HG02610 (cell line): ENCODE results near the gene CDC14B.
"Not testable (repeated sequence)": the region's sequence is repeated elsewhere in the genome, so short reads cannot be mapped to it uniquely, and the experiment has no call there.

Experiments
- ATAC-seq: cut with Tn5 transposase; IDR thresholded peaks from one replicate; pipeline ENCODE4 v1.9.1; 2021; ENCODE audit warnings: mild to moderate bottlenecking, moderate library complexity; ENCODE audit not compliant: unreplicated experiment

Gene CDC14B

GRCh38 chr9:96587338-96588315, 32.0 kb downstream of the CDC14B start:
- no peak for ATAC-seq

GRCh38 chr9:96585426-96585825, 34.2 kb downstream of the CDC14B start:
- ATAC-seq, result no peak

GRCh38 chr9:96582199-96582598, 37.4 kb downstream of the CDC14B start:
- not testable (repeated sequence) for ATAC-seq

GRCh38 chr9:96581786-96582185, 37.9 kb downstream of the CDC14B start:
- ATAC-seq, result no peak

GRCh38 chr9:96581301-96581700, 38.3 kb downstream of the CDC14B start:
- no peak for ATAC-seq

DNA sequence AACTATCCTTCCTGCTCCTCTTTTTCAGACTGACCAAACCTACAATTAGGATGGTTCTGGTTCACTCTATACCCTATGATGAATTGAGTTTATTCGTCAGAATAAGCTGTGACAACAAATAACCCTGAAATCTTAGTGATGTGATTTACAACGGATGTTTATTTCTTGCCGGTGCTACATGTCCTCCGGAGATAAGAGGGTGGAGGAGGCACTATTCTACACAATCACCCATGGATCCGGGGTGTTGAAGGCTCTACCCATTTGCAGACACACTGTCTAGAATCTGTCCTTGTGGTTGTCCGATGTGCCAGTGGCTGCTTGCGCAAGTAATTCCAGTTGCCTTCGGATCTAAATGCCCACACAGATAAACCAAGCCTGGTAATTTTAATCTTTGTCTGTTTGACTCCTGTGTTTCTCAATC, 44.7 kb downstream of the CDC14B start:
- no peak for ATAC-seq

DNA sequence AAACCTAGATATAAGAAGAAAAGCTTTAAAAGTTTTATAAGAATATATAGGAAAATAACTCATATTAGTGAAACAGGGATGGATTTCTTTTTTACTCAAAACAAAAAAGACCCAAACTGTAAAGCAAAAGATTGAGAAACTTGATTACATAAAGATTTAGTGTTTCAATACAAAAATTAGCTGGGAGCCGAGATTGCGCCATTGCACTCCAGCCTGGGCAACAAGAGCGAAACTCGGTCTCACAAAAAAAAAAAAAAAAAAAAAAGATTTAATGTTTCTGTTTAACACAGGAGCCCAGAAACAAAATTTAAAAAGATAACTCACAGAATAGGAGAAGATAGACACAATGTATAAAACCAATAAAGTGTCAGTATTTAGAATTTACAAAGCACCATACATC, 45.2 kb downstream of the CDC14B start:
- ATAC-seq, result no peak

DNA sequence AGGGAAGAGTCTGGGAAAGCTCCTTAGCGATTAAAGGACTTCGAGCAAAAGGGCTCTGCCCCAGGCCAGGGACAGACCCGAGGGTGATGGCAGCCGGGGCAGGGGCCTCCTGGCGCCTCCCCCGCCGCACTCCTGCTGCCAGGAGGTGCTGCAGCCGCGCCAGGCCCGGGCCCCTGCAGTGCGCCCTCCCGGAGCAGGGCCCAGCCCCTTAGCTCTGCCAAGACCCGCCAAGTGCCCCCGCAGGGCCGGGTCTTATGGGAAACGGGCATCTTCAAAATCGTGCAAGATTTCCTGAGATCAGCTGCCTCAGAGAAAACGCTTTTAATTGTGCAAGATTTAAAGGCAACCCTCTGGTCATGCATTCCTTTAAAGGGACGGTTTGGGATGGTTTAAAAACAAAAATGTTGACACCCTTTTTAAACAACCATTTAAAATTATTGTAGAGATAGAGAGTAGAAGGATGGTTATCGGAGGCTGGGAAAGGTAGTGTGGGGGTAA, 52.4 kb downstream of the CDC14B start:
- ATAC-seq, result peak; percentile 42

DNA sequence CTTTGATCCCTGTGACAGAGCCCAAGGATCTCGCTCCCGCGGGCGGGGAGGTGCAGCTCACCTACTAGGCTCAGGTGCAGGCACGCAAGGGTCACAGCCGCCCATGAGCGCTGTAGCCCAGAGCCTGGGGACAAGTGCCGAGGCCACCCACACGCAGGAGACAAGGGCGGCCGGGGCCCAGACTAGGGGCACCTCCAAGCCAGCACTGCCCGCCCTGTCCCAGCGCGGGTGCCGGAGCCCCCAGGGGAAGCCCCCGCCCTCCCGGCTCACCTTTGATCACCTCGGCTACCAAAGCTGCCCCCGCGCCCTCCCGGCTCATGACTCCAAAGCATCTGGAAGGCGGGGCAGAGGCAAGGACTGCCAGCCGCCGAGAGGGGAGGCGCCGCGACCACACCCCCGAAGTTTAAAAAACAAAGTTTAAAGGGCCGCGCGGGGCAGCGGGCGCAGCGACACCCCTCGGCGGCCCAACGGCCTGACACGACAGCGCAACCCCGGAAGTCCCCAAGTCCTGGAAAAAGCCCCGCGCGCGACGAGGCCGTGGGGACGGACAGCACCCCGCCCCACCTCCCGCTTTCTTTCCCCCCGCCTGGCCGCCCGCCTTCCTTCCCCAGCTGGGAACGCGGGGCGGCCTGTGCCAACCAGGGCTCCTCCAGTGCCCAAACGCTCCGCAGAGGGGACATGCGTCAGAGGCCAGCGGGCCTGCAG, 53.0 kb downstream of the CDC14B start:
- ATAC-seq, result peak; percentile 85

- ATAC-seq, result no peak
These were observed 53.8 kb downstream of the CDC14B start for GRCh38 chr9:96565671-96566497.

DNA sequence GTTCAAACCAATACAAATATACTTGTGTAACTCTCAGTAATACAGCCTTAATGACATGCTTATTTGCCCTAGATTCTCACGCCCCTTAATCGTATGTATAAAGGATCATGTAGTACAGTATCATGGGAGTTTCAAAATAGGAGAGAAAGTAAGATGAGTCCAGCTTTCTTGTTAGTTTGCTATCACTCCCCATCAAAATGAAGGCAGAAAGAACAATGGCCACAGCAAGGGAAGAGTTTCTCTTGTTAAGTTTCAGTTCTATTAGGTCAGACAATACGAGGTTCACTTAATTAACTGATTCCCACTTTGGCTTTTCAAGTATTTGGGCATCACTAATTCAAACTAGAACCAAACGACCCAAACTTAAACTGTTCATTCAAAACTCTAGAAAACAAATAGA, 55.4 kb downstream of the CDC14B start:
- no peak for ATAC-seq

GRCh38 chr9:96559339-96559943, 60.2 kb downstream of the CDC14B start:
- no peak for ATAC-seq

GRCh38 chr9:96557921-96558320, 61.7 kb downstream of the CDC14B start:
- ATAC-seq, result no peak

DNA sequence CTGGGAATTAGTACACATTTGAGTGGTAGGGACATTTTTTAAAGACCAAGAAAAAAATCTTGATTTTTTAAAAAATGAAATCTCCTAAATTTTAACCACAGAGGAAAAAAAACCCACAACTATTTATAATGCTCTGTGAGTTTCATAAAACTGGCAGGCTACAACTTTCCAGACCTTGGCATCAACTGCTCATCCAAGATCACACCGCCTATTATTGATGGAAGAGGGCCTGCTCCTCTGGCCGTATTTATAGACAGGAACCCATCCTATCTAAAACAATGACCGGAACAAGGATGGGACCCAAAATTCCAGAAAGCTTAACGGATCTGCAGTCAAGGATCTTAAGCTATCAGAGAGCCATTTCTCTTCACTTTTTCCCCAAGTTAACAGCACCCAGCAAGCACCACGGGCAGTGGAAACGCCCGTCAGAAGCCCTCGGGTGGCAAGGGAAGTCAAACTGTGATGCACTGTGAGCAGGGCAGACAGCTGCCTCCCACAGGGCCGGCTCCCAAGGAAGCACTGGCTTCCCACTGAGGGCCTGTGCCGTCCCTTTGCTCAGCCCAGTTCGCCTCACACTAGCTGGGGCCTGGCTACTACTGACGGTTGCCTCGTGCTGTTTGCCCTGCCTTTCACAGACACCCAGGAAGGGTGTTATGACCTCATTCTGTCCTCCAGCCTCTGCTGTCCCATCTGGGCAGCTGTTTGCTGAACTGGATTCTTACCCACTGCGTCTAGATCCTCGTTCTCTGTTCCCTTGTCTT, 62.8 kb downstream of the CDC14B start:
- no peak for ATAC-seq

GRCh38 chr9:96555567-96556386, 63.9 kb downstream of the CDC14B start:
- no peak for ATAC-seq

GRCh38 chr9:96554801-96555566, 64.7 kb downstream of the CDC14B start:
- ATAC-seq, result no peak

GRCh38 chr9:96554326-96554725, 65.3 kb downstream of the CDC14B start:
- no peak for ATAC-seq

DNA sequence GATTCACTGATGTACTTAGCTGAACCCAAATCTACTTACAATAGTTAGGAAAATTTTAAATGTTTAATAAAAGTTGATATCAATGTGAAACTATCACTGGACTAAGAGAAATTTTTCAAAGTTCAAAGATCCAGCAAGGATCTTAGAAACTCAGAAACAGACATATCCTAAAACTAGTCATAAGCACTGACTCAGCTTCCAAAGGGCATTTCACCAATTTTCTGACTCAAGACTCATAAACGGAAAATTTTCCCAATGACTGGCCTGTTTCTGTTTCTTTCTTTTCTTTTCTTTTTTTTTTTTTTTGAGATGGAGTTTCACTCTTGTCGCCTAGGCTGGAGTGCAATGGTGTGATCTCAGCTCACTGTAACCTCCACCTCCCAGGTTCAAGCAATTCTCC, 66.6 kb downstream of the CDC14B start:
- no peak for ATAC-seq
